ENCODE results near the gene ERI3.

GRCh38 chr1:44368471-44369151 is 13.6 kb upstream of the ERI3 start:
- TF ChIP-seq CTCF (IDR thresholded peaks at IDR 0.05) (no peak), POLR2A (IDR thresholded peaks at IDR 0.05) (no peak), POLR2AphosphoS5 (IDR thresholded peaks at IDR 0.05) (no peak)
